22Rv1 (cell line): ENCODE measurements around the gene CSH1.

Source experiments
- ZFX ChIP-seq: fragments of 450-650 bp; IDR thresholded peaks from 2 replicates; pipeline ENCODE4 v1.6.1; 2017; ENCODE audit warnings: antibody characterized with exemption, borderline replicate concordance
- TF ChIP-seq, protein P1 (sequence below): fragments of 450-650 bp; IDR thresholded peaks from 2 replicates; pipeline ENCODE4 v1.5.1; 2017; ENCODE audit warnings: mild to moderate bottlenecking

DNA sequence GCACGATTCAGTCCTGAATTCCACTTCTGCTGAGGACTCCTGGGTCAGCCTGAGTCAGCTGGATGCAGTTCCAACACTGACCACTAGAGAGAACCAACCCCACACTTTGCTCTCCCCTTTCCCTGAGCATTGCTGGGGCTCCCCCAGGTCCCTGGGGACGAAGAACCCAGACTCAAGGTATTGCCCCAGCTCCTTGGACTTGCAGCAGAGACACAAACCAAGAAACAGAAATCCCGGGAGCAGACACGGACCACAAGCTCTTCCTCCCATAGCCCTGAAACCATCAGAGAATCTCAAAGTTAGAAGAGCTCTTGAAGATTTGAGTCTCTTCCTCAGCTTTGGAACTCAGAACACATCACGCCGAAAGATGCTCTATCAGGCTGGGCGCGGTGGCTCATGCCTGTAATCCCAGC, 22.9 kb upstream of the CSH1 start:
- TF ChIP-seq, protein P1, sequence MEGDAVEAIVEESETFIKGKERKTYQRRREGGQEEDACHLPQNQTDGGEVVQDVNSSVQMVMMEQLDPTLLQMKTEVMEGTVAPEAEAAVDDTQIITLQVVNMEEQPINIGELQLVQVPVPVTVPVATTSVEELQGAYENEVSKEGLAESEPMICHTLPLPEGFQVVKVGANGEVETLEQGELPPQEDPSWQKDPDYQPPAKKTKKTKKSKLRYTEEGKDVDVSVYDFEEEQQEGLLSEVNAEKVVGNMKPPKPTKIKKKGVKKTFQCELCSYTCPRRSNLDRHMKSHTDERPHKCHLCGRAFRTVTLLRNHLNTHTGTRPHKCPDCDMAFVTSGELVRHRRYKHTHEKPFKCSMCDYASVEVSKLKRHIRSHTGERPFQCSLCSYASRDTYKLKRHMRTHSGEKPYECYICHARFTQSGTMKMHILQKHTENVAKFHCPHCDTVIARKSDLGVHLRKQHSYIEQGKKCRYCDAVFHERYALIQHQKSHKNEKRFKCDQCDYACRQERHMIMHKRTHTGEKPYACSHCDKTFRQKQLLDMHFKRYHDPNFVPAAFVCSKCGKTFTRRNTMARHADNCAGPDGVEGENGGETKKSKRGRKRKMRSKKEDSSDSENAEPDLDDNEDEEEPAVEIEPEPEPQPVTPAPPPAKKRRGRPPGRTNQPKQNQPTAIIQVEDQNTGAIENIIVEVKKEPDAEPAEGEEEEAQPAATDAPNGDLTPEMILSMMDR, result peak; percentile 82
- no peak for TF ChIP-seq ZFX
